HuH-7 (cell line): ENCODE data around the gene GYS1.
A peak's percentile ranks its signal among the peaks of the same experiment; 100 is the strongest.

Experiments
- DNase-seq: peaks from one replicate; pipeline ENCODE4 v3.0.0; 2011; ENCODE audit warnings: low spot score

GYS1 gene

GRCh38 chr19:48963371-48964204, 29.5 kb downstream of the GYS1 start:
- DNase-seq, result peak; percentile 87

- DNase-seq, result no peak
Measured at GRCh38 chr19:48962849-48963165, 30.3 kb downstream of the GYS1 start.

DNA sequence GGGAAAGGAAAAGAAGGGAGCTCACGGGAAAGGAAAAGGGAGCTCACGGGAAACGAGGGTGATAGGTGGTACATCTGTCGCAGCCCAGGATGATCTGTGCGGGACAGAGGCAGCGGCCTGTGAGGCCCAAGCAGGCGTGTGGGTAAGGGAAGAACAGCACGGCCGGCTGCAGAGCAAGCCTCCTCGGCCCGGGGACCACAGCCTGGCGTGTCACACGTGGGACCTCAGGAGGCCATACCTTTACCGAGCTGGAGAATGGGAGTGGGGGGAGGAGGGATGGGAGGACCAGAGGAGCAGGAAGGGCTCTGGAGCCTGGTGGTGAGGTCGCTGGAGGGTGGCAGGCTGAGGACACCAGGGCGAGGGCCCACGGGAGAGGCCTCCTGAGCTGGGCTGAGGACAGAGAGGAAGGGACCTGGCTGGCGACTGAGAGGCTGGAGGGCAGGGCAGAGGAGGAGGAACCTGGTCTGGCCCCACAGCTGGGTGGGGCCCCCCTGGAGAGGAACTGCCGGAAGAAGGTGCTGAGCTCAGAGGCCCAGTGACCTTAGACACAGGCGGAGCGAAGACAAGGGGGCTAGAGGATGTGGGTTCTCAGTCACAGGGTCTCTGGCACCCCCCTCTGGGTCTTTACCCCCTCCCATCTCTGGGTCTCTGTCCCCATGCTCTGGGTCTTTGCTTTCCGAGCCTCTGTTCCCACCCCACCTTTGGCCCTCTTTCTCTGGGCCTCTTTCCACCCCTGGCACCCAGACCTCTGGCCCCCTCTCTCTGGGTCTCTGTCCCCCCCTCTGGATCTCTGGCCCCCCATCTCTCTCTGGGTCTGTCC, 30.9 kb downstream of the GYS1 start:
- DNase-seq, result peak; percentile 72

DNA sequence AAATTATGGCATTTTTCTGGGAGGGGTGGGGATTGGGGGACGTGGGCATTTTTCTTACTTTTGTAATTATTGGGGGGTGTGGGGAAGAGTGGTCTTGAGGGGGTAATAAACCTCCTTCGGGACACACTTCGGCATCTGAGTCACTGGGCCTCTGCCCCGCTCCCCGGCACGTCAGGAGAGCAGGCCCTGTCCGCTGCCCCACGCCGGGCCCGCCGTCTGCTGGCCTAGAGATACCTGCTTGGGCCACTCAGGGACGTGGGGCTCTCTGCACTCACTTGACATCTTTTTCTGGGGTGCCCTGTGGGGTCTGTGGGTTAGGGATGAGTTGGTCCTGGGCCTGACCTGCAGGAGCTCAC, 31.5 kb downstream of the GYS1 start:
- no peak for DNase-seq

DNA sequence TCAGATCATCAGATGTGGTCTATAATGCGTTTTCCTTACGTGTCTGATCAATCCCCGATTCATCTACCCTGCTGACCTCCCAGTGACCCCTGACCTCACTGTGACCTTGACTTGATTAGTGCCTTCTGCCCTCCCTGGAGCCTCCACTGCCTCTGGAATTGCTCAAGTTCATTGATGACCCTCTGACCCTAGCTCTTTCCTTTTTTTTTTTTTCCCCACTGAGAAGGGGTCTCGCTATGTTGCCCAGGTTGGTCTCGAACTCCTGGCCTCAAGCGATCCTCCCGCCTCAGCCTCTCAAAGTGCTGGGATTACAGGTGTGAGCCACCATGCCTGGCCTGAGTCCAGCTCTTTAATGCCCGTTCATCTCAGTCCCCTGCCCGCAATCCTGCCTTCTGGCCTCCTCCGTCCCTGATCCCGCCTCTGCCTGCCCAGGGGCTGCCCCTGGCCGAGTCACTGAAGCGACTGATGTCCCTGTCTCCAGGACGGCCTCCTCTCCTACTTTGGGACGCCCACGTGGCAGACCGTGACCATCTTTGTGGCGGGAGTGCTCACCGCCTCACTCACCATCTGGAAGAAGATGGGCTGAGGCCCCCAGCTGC, 32.0 kb downstream of the GYS1 start:
- DNase-seq, result no peak

DNA sequence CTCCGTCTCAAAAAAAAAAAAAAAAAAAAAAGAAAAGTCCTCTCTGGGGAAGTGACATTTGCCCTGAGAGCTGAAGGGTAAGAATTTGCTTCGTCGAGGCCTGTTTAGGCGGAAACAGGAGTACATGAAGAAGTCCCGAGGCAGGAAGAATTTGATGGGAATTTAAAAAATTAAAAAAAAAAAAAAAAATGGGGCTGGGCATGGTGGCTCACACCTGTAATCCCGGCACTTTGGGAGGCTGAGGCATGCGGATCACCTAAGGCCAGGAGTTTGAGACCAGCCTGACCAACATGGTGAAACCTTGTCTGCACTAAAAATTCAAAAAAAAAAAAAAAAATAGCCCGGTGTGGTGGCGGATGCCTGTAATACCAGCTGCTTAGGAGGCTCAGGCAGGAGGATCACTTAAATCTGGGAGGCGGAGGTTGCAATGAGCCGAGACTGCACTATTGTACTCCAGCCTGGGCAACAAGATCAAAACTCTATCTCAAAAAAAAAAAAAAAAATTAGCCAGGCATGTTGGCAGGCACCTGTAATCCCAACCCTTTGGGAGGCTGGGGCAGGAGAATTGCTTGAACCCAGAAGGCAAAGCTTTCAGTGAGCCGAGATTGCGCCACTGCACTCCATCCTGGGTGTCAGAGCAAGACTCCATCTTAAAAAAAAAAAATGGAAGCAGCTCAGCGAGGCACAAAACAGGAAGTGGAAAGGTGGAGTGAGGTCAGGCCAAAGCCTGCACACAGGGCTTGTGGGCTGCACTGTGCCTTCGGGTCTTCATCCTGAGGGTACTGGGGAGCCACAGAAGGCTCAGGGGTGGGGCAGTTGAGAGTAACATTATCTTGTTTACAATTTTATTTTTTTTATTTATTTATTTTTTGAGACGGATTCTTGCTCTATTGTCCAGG, 33.5 kb downstream of the GYS1 start:
- no peak for DNase-seq

DNA sequence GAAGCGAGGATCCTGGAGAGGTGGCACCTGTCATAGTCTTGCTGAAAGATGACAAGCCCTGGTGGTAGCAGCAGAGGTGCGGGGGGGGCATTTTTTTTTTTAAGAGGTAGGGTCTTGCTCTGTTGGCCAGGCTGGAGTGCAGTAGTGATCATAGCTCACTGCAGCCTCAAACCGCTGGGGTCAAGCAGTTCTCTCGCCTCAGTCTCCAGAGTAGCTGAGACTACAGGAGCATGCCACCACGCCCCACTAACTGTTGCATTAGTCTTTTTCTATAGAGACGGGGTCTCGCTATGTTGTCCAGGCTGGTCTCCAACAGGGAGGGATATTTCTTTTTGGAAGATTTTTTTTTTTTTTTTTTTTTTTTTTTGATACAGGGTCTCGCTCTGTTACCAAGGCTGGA, 35.1 kb downstream of the GYS1 start:
- DNase-seq, result no peak

DNA sequence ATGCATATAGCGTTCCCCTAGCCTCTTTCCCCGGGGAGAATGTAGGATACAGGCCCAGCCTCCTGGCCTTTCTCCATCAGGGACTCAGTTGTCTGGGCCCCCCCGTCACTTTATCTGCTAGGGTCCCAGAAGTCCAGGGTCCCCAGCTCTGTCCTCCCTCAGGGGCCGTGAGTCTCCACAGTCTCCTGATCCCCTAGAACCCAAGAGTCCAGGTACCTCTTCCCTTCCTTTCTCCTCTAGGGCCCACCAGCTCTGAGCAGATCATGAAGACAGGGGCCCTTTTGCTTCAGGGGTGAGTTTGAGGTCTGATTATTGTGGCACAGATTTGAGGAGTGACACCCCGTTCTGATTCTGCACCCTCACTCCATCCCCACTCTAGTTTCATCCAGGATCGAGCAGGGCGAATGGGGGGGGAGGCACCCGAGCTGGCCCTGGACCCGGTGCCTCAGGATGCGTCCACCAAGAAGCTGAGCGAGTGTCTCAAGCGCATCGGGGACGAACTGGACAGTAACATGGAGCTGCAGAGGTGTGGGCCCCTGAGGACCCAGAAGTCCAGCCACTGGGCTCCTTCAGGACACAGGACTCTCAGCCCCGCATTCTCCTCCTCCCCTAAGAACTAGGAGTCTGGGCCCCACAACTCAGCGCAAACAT, 37.7 kb downstream of the GYS1 start:
- no peak for DNase-seq

DNA sequence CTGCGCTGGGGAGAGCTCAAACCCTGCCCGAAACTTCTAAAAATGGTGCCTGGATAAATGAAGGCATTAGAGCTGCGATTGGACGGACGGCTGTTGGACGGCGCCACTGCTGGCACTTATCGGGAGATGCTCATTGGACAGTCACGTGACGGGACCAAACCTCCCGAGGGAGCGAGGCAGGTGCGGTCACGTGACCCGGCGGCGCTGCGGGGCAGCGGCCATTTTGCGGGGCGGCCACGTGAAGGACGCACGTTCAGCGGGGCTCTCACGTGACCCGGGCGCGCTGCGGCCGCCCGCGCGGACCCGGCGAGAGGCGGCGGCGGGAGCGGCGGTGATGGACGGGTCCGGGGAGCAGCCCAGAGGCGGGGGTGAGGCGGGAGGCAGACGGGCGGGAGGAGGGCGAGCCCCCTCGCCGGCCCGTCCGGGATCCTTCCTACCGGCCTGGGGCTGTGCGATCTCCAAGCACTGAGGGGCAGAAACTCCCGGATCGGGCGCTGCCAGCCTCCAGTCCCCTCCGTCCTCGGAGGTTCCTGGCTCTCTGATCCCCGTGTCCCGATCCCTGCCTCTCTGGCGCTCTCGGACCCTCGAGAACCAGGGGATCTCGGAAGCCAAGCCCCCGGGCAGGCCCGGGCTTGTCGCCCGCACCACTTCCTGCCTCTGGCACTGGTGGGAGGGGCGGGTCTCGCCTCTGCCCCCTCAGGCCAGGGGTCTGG, 38.4 kb downstream of the GYS1 start, which contains the start of gene BAX:
Gene BAX, plus strand, starts transcription at position 281 of the 713 bp plus-strand sequence. Its CDS starts 54 bp downstream, at position 335.
- DNase-seq, result peak; percentile 98

DNA sequence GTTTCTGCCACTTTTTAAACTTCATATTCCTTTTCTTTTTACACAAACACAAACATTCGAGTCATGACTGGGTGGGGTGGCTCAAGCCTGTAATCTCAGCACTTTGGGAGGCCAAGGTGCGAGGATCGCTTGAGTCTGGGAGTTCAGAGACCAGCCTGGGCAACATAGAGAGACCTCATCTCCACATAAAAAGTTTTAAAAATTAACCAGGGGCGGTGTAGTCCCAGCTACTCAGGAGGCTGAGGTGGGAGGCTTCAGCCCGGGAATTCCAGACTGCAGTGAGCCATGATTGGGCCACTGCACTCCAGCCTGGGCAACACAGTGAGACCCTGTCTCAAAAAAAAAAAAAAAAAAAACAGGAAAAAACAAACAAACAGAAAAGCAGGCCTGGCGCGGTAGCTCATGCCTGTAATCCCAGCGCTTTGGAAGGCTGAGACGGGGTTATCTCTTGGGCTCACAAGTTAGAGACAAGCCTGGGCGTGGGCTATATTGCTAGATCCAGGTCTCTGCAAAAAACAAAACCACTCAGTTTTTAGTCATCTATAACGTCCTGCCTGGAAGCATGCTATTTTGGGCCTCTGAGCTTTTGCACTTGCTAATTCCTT, 39.0 kb downstream of the GYS1 start:
- DNase-seq, result no peak

DNA sequence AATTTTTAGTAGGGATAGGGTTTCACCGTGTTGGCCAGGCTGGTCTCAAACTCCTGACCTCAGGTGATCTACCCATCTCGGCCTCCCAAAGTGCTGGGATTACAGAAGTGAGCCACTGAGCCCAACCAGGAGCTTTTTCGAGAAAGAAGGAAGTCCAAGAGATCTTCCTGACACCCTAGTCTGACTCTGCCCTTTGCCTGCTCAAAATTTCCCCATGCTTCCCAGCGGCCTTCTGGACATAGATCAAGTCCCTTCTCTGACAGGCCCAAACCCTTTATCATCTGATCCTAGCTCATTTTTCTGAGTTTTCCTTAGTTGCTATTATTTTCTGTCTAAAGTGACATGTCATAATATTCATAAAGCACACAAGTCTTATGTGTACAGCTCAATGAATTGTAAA, 40.0 kb downstream of the GYS1 start:
- no peak for DNase-seq

- DNase-seq, result no peak
Measured at GRCh38 chr19:48950830-48951519, 42.1 kb downstream of the GYS1 start.

DNA sequence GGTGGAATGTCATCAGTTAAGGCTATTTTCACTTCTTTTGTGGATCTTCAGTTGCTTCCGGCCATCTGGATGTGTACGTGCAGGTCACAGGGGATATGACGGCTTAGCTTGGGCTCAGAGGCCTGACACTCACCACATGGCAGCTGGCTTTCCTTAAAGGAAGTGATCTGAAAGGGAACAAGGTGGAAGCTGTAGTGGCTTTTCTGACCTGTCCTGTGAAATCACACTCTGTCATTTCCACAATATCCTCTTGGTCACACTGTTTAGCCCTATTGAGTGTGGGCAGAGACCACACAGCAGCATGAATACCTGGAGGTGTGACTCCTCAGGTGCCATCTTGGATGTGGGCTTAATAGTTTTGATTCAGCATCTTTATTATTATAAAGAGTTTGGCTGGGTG, 43.0 kb downstream of the GYS1 start:
- no peak for DNase-seq

GRCh38 chr19:48947258-48947542, 45.9 kb downstream of the GYS1 start:
- DNase-seq, result no peak

DNA sequence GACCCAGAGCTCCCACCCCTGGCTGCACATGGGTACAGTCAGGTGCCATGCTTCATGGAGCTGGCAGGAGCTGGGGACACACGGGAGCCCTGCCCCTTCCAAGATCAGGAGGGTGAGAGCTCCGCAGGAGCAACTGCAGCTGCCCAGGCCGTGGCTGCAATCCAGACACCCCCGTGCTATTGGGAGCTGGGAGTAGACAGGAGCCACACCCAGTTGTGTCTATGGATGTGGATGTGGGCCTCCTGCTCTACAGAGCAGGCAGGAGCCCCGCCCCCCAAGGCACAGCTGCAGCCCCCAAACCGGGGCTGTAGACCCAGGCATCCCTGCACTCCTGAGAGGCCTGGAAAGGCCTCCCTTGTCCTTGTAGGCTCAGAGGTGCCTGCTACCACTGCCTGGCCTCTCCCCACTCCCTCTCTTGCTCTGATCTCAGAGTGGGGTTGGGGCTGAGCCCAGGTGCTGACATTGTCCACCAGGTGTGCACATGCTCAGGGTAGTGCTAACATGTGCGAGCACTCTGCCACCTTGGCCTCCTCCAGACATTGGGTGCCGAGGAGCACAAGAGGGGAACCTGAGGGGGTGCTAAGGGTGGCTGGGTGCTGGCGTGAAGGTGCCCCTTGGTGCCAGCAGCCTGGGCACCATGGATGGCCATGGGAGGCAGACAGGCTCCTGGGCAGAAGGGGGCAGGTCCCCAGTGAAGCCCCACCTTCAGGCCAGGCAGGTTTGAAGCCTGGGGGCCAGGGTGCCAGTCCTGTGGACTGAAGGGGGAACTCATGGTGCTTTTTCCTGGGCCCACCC, 46.4 kb downstream of the GYS1 start:
- no peak for DNase-seq

GRCh38 chr19:48945817-48946216, 47.3 kb downstream of the GYS1 start:
- DNase-seq, result no peak

DNA sequence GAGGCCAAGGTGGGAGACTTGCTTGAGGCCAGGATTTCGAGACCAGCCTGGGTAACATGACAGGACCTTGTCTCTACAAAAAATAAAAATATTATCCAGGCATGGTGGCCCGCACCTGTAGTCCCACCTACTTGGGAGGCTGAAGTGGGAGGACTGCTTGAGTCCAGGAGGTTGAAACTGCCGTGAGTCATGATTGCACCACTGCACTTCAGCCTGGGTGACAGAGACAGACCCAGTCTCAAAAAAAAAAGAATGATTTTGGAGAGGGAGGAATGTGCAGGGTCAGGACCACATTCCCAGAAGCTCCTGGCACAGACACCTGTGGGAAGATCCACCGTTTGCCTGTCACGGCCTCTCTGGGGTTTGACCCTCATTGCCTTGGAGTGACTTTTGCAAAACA, 47.7 kb downstream of the GYS1 start:
- DNase-seq, result no peak

DNA sequence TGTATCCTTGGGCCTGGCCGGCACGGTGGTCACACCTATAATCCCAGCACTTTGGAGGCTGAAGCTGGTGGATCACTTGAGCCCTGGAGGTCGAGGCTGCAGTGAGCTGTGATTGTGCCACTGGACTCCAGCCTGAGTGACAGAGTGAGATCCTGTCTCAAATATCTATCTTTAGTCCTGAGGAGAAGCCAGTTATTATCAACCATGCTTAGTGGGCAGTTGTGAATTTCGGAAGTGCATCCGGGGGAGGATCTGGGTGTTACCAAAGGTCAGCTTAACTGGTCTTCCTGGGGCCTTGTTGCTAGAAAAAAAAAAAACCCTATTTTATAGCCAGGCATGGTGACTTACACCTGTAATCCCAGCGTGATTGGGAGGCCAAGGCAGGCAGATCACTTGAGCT, 50.0 kb downstream of the GYS1 start:
- no peak for DNase-seq

GRCh38 chr19:48940902-48941301, 52.2 kb downstream of the GYS1 start:
- DNase-seq, result no peak
